HepG2 (cell line): ENCODE measurements around the gene C9orf50. TPM values are rescaled to one million over a fixed set of nuclear protein-coding genes. Genes with fewer than 3 reads are reported as not detected.

ENCODE experiments used
- AHR ChIP-seq: IDR thresholded peaks from 2 replicates; pipeline ENCODE4 v1.6.1; 2018; ENCODE audit warnings: missing genetic modification reagents, missing compliant biosample characterization
- CEBPG ChIP-seq: IDR thresholded peaks from 2 replicates; pipeline ENCODE4 v1.6.1; 2016
- ERF ChIP-seq: IDR thresholded peaks from 2 replicates; pipeline ENCODE4 v1.6.1; 2018; ENCODE audit warnings: missing biosample characterization, missing genetic modification reagents
- FLYWCH1 ChIP-seq: sonication (generic); formaldehyde crosslinking; IDR thresholded peaks from 2 replicates; pipeline ENCODE4 v1.8.1; 2023; ENCODE audit warnings: mild to moderate bottlenecking, missing genetic modification reagents
- HNF1B ChIP-seq: sonication (generic); formaldehyde crosslinking; IDR thresholded peaks from 2 replicates; pipeline ENCODE4 v1.5.1; 2020; ENCODE audit warnings: mild to moderate bottlenecking, moderate library complexity, missing genetic modification reagents
- HOXA9 ChIP-seq: sonication (generic); formaldehyde crosslinking; IDR thresholded peaks from 2 replicates; pipeline ENCODE4 v1.8.1; 2022; ENCODE audit warnings: missing genetic modification reagents, mild to moderate bottlenecking, moderate library complexity, borderline replicate concordance
- POLR2A ChIP-seq, 2 experiments: IDR thresholded peaks; 2 replicates each; pipeline ENCODE4 v1.6.1; 2011; ENCODE audit warnings: low read depth in 2 of 2, low read length in 2 of 2, mild to moderate bottlenecking in 1 of 2, moderate library complexity in 1 of 2; ENCODE audit not compliant: insufficient read depth in 1 of 2
- SIX1 ChIP-seq: sonication (generic); formaldehyde crosslinking; IDR thresholded peaks from 2 replicates; pipeline ENCODE4 v1.4.0; 2020; ENCODE audit warnings: missing genetic modification reagents, borderline replicate concordance
- SMYD3 ChIP-seq: sonication (generic); formaldehyde crosslinking; IDR thresholded peaks from 2 replicates; pipeline ENCODE4 v1.8.1; 2023; ENCODE audit warnings: mild to moderate bottlenecking, missing genetic modification reagents
- TBP ChIP-seq: sonication (generic); formaldehyde crosslinking; IDR thresholded peaks from 2 replicates; pipeline ENCODE4 v1.5.0; 2020; ENCODE audit warnings: missing genetic modification reagents
- ZBTB10 ChIP-seq: sonication (generic); formaldehyde crosslinking; IDR thresholded peaks from 2 replicates; pipeline ENCODE4 v1.4.0; 2020; ENCODE audit warnings: missing genetic modification reagents, borderline replicate concordance
- ZBTB21 ChIP-seq: sonication (generic); formaldehyde crosslinking; IDR thresholded peaks from 2 replicates; pipeline ENCODE4 v1.4.0; 2020; ENCODE audit warnings: missing genetic modification reagents
- ZBTB42 ChIP-seq: sonication (generic); formaldehyde crosslinking; IDR thresholded peaks from 2 replicates; pipeline ENCODE4 v1.5.0; 2020; ENCODE audit warnings: mild to moderate bottlenecking, missing genetic modification reagents
- ZNF124 ChIP-seq: sonication (generic); formaldehyde crosslinking; IDR thresholded peaks from 2 replicates; pipeline ENCODE4 v1.4.0; 2020; ENCODE audit warnings: missing genetic modification reagents
- ZNF33A ChIP-seq: sonication (generic); formaldehyde crosslinking; IDR thresholded peaks from 2 replicates; pipeline ENCODE4 v1.5.1; 2020; ENCODE audit warnings: missing genetic modification reagents, mild to moderate bottlenecking, moderate library complexity, borderline replicate concordance
- ZNF569 ChIP-seq: sonication (generic); formaldehyde crosslinking; IDR thresholded peaks from 2 replicates; pipeline ENCODE4 v1.5.0; 2020; ENCODE audit warnings: mild to moderate bottlenecking, missing genetic modification reagents, moderate library complexity, borderline replicate concordance
- ZNF589 ChIP-seq: sonication (generic); formaldehyde crosslinking; conservative IDR thresholded peaks from 2 replicates; pipeline ENCODE4 v1.8.0; 2022; ENCODE audit warnings: mild to moderate bottlenecking, moderate library complexity, missing genetic modification reagents
- ZNF652 ChIP-seq: IDR thresholded peaks from 2 replicates; pipeline ENCODE4 v1.6.1; 2016; ENCODE audit warnings: low read depth, borderline replicate concordance
- ZNF768 ChIP-seq: sonication (generic); formaldehyde crosslinking; IDR thresholded peaks from 2 replicates; pipeline ENCODE4 v1.4.0; 2020; ENCODE audit warnings: missing genetic modification reagents
- ZNF775 ChIP-seq: sonication (generic); formaldehyde crosslinking; IDR thresholded peaks from 2 replicates; pipeline ENCODE4 v1.4.0; 2020; ENCODE audit warnings: missing genetic modification reagents, mild to moderate bottlenecking, moderate library complexity, borderline replicate concordance
- ZNF850 ChIP-seq: sonication (generic); formaldehyde crosslinking; conservative IDR thresholded peaks from 2 replicates; pipeline ENCODE4 v1.9.0; 2021; ENCODE audit warnings: mild to moderate bottlenecking, missing genetic modification reagents
- polyA plus RNA-seq, 8 experiments: library from polyadenylated mRNA; depleted of rRNA in 3 of 8; stranded (reverse) in 7 of 8; unstranded in 1 of 8; fragments of >200 nt; fragmentation: Illumina TruSeq in 4 of 8; extraction: Trizol in 4 of 8; gene quantifications; 2 replicates each; pipeline versions ENCODE4 v1.2.1 to v1.2.3, GENCODE V29; 2011 to 2016; ENCODE audit warnings: low read depth in 4 of 8, missing spikeins in 1 of 8, mixed read lengths in 1 of 8; ENCODE audit not compliant: insufficient read depth in 1 of 8
- total RNA-seq, 5 experiments: library from RNA; depleted of rRNA; stranded (reverse); fragments of >200 nt; fragmentation: Illumina TruSeq; extraction: Trizol; gene quantifications; 2 replicates each; pipeline ENCODE4 v1.2.3, GENCODE V29; 2016; ENCODE audit warnings: low read depth in 1 of 5
- TF ChIP-seq, protein P1 (sequence below): sonication (generic); formaldehyde crosslinking; IDR thresholded peaks from 2 replicates; pipeline ENCODE4 v1.8.1; 2023; ENCODE audit warnings: mild to moderate bottlenecking, moderate library complexity, missing genetic modification reagents
- TF ChIP-seq, protein P2 (sequence below): IDR thresholded peaks from 2 replicates; pipeline ENCODE4 v1.6.1; 2016; ENCODE audit warnings: mild to moderate bottlenecking

Gene C9orf50
- total and polyA plus RNA-seq, 2 of the 13 experiments (the other 11 are each of a cell fraction or from before 2014, with no cell fraction given): not detected

- peak; percentile 84; the same call in 1 of the 2 replicates for TF ChIP-seq ZNF589
- TF ChIP-seq, protein P1, sequence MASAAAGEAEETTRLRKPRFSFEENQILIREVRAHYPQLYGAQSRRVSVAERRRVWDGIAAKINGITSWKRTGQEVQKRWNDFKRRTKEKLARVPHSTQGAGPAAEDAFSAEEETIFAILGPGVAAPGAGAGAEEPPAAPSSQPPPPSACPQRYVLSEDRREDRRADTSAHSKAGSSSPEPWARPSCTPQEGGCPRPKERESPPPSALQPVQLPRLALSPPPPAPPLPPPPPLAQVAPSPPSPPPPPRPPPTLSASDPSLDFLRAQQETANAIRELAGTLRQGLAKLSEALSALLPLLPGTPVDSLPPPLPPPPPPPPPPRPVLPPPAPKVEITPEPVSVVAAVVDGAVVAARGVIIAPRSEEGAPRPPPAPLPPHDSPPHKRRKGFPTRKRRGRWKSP (CRISPR knock-in tag): 0 out of 2 replicates have a peak, but pooled peaks have one; percentile 32
- 0 out of 2 replicates have a peak, but pooled peaks have one; percentile 32 for TF ChIP-seq ZNF569 (CRISPR knock-in tag)
- no peak; the same call in 1 of the 2 replicates for TF ChIP-seq ZNF652 (CRISPR knock-in tag)
- peak; percentile 68 to 79 for TF ChIP-seq POLR2A (IDR thresholded peaks at IDR 0.05; ENCODE audit: insufficient read depth in 1 of 2, low read depth in 2 of 2, low read length in 2 of 2)
- TF ChIP-seq ZNF850 (CRISPR knock-in tag): 0 out of 2 replicates have a peak, but pooled peaks have one; percentile 17
- 0 out of 2 replicates have a peak, but pooled peaks have one; percentile 48 for TF ChIP-seq ZNF33A (CRISPR knock-in tag)
- peak; percentile 62; the same call in 1 of the 2 replicates for TF ChIP-seq CEBPG (CRISPR knock-in tag)
- 0 out of 2 replicates have a peak, but pooled peaks have one; percentile 40 for TF ChIP-seq SMYD3 (CRISPR knock-in tag)
- TF ChIP-seq AHR (CRISPR knock-in tag): 0 out of 2 replicates have a peak, but pooled peaks have one; percentile 54
- TF ChIP-seq, protein P2, sequence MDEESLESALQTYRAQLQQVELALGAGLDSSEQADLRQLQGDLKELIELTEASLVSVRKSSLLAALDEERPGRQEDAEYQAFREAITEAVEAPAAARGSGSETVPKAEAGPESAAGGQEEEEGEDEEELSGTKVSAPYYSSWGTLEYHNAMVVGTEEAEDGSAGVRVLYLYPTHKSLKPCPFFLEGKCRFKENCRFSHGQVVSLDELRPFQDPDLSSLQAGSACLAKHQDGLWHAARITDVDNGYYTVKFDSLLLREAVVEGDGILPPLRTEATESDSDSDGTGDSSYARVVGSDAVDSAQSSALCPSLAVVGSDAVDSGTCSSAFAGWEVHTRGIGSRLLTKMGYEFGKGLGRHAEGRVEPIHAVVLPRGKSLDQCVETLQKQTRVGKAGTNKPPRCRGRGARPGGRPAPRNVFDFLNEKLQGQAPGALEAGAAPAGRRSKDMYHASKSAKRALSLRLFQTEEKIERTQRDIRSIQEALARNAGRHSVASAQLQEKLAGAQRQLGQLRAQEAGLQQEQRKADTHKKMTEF (CRISPR knock-in tag): peak; percentile 97; the same call in 1 of the 2 replicates
- TF ChIP-seq ZNF768 (CRISPR knock-in tag): peak; percentile 97
- TF ChIP-seq ZBTB42: no peak
- TF ChIP-seq HNF1B (CRISPR knock-in tag): peak; percentile 97
- peak; percentile 45; the same call in 1 of the 2 replicates for TF ChIP-seq FLYWCH1 (CRISPR knock-in tag)
- peak; percentile 71; the same call in 1 of the 2 replicates for TF ChIP-seq ZNF775 (CRISPR knock-in tag)
- TF ChIP-seq TBP (CRISPR knock-in tag): 0 out of 2 replicates have a peak, but pooled peaks have one; percentile 62
- TF ChIP-seq HOXA9 (CRISPR knock-in tag): no peak; the same call in 1 of the 2 replicates
- TF ChIP-seq ZBTB21: no peak
- TF ChIP-seq ZBTB10 (CRISPR knock-in tag): peak; percentile 86; the same call in 1 of the 2 replicates
- peak; percentile 75 for TF ChIP-seq SIX1 (CRISPR knock-in tag)
- TF ChIP-seq ZNF124 (CRISPR knock-in tag): peak; percentile 89; the same call in 1 of the 2 replicates
- TF ChIP-seq ERF (CRISPR knock-in tag): peak; percentile 90
These were observed 23.4 kb downstream of the C9orf50 start (continued) for GRCh38 chr9:129597355-129598088.
